Stromal cell of bone marrow (primary cell): ENCODE measurements around the gene KCNC2.

Experiments used
- DNase-seq: peaks from one replicate; pipeline ENCODE4 v3.0.0-alpha.2; 2012; ENCODE audit warnings: low read depth

The KCNC2 gene

DNA sequence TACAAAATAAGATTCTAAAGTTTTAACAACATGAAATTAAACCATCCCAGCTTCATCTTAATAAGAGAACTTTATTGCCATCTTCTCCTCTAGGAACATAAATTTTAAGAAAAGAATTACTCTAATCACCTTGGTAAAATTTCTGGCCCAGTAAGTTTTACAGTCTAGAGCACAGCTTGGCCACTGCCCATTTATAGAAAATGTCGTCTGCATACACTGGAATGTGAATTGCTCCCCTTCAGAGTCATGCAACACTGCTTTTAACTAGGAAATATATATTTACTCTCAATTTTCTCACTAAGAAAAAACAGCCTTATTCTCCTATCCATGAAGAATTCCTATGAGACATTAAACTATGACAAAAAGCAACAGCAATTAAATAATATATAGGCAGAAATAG, 48.2 kb downstream of the KCNC2 start:
- DNase-seq, result no peak

DNA sequence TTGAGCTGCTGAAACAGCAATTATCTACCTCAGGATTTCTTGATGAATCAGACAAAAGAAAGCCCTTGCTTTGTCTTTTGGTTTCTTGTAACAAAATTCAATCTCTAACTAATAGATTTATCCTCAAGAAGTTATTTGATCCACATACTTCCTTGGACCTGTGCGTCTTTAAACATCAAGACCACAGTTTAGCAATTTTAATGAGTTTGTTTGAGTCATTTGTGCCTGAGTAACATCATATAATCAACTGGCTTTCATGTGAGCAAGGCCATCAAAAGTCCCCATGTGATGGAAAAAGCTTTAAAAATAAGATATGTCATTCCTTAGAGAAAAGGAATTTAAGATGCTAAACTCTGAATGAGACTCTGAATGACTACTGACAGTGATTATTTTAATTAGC, 52.3 kb downstream of the KCNC2 start:
- no peak for DNase-seq

DNA sequence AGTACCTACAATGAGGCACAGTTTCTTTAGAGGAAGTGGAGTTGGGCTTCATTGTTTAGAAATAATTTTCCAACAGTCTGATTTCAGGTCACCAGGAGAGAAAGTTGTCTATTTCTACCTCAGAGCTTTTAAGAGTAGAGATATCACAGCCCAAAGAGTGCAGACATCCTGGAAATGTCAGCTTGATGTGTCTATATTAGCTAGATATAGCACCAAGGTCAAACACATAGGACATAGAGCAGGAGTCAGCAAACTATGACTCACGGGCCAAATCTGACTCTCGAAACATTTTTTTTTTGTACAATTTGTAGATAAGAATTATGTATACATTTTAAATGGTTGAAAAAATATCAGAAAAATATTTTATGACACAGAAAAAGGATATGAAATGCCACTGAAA, 53.7 kb downstream of the KCNC2 start:
- no peak for DNase-seq

DNA sequence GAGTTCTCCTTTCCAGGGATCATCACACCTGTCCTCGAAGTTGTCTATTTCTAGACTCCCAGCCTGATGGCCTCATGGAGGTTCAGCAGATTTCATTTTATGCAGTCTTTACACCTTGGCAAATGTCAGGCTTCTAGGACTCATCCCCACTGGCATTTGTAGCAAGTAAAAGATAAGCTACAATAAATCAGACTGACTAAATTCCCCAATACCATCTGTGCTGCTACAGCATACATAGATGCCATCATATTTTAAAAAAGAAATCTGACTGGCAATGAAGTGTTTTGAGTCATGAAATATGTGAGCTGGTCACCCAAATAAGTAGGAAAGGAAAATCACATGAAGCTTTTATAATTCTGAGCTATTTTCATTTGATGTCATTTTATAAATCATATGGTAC, 55.3 kb downstream of the KCNC2 start:
- DNase-seq, result no peak

DNA sequence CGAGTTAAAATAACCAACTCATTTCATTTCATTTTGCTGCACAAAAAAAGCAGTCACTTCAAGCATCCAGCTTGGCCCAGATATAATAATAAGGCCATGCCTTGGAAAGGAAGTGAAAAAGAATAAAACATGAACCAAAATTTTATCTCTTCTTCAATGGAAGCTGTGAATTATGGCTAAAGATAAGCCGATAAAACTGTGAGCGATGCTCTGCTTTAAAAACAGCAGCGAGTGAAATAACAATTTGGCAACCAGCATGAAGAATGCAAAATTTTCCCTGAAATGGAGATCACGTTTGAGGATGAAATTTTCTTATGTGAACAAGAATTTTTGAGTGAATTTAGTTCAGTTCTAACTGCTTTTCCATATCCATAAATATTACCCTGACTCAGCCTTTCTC, 70.4 kb downstream of the KCNC2 start:
- DNase-seq, result no peak

DNA sequence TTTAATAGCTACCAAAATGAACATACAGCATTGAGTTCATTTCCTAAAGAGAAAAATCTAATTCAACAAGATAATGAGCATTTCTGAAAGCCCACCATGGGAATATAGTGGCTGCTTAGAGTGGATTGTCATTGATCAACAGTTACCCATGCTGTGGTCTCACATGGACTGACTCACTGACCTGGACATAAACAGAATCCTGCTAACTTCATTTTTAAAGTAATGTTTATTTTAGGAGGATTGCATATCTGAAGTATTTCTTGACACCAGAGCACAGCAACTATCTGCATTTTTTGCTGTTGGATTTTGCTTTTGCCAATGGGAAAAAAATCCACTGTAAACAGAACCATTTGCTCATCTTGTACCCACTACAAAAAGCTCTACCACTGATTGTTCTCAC, 71.7 kb downstream of the KCNC2 start:
- DNase-seq, result no peak

DNA sequence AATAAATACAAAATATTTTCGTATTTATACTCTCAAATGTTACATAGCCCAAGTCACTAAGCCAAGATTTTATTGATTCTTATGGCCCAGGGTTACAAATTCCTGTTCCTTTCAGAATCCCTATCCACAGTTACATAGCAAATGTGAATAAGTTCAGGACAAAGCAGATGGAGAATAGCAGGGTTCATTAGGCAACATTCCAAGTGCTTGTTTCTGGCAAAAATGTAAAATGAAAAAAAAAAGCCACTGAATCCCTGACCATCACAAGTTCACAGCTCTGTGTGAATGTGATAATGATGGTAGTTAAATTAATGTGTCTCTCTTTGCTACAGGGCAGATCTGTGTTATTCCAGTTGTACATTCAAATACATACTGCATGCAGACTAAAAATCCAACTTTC, 74.6 kb downstream of the KCNC2 start:
- DNase-seq, result no peak

DNA sequence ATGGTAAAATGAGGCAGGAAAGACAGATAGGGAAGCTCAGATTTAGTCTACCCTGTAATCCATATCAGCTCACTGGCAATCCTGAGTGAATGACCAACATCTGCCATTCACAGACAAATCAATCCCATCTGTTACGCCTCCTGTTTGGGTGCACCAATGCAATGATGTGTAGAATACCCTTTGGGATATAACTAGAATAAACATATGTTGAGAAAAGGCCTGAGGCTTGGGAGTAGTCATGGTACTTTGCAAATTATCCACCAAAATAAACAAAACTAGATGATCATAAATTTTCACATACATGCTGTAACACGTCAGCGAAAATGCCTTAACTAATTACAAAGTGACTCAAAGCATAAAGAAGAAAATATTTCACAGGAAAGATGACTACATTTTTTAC, 78.8 kb downstream of the KCNC2 start:
- no peak for DNase-seq

DNA sequence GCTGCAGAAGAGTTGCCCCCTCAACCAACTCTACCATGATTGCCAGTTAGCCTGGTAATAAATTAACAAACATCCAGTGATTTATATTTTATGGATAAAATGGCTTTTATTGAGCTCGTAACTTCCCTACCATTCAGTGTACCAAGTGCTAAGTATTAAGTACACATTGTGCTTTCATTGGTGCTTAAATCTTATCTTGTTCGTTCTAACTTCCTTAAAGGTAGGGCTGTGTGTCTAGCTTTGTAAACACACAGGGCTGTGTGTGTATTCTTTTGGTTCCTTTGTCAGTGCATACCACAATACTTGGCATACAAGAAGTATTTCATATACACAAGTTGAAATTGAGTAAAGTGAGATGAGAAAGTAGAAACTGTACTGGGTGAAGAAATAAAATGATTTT, 80.4 kb downstream of the KCNC2 start:
- no peak for DNase-seq

DNA sequence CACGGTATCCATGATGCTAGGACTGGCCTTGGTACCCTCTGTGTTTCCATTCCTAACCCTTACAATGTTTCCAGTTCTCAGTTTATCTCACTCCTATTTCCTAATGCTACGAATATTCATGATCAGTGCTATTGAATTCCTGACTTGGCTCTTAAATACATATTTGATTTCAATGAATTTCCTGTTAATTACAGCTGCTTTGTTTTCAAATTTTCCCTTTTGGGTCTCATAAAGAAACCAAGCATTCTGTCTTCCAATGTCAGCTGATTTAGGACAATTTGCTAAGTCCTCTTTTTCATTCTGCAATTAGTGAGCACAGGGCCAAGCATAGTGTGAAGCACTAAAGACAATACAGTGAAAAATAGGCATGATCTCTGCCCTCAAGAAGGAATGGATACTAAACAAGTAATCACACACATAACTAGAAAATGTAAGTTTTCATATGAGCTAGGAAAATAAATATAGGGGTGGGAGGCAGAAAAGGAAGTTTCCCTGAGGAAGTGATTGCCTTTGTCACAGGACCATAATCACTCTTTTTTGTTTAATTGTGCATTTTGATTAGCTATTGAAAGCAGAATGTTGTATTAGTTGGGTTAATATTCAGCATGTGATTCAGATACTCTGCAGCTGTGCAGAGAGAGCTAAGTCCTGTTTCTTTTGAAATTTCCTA, 88.5 kb downstream of the KCNC2 start:
- DNase-seq, result no peak

DNA sequence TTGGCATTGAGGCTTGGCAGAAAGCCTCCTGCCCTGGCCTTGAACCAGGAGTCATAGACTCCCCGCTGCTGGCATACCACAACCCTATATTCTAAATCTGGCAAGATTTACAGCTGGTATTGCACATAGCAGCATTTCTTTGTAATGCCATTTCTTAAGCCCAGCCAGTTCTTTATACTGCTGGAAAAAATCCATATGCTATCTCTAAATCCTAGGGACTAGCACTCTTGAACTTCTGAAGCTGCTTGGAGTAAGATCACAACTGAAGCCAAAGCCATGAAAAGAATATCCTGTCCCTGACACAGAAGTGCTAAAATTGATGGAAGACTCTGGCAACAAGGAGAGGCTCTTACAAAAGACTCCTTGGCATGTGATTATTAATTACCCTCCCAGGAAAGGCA, 89.3 kb downstream of the KCNC2 start:
- DNase-seq, result peak; percentile 18

DNA sequence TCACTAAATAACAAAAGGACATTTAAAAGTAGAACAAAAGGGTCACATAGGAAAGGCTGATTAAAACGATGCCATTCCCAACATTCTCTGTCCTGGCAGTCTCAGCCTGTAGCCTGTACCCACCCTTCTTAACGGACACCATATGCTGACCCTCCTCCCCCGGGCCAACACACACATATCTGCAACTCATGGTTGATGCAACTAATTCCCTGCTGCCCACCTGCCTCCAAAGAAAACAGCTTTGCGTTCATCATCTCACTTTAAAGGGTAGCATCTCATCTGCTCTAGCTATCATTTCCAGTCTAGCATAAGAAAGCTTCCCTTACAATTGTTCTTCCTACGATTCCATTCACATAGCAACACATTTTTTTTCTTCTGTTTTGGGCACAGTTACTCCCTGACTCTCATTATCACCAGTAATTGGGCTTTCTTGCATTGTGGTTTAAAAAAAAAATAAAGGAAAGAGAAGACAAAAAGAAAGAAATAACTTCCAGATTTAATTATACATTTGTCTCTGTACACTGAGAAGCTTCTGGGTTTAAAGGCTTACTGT, 92.9 kb downstream of the KCNC2 start:
- no peak for DNase-seq

DNA sequence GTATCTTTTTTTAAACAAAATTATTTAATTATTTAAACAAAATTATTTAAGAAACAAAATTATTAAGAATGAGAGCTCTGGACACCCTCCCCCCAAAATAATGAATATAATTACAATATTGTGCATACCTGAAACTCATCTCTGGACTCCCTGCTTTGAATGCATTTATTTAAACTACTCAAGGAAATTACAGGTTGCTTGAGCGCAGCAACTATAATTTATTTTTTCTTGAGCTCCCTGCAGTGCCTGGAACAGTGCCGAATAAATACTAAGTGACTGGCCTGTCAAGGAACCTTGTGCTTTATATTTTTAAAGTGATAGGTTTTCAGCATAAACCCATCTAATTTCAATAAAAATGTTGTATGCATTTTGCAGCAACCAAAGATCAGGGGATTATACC, 93.9 kb downstream of the KCNC2 start:
- DNase-seq, result no peak

DNA sequence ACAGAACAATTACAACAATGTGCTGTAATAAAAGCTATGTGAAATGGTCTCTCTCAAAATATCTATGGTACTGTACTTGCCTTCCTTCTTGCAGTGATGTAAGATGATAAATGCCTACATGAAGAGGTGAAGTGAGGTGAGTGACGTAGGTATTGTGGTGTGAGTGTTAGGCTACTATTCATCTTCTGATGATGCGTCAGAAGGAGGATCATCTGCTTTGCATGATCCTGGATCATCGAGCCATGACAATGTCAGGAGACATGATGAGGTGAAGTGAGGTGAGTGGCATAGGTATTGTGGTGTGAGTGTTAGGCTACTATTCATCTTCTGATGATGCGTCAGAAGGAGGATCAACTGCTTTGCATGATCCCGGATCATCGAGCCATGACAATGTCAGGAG, 105.8 kb downstream of the KCNC2 start:
- DNase-seq, result no peak

DNA sequence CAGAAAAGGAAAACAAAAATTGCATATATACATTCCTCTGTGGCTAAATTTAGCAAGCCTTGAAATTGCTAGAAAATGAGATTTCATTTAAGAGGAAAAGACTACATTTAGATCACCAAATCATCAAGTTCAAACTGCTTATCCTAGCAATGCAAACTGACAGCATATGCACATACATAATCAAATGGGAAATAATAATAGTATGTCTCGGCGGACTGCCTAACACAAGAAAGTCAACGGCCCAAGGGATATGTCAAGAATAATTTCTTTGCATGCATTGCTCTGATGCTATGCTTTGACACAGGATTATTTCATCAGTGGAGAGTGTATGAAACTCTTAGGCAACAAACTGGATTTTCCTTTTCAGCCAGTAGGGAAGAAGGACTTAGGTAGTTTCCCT, 107.9 kb downstream of the KCNC2 start:
- DNase-seq, result no peak

DNA sequence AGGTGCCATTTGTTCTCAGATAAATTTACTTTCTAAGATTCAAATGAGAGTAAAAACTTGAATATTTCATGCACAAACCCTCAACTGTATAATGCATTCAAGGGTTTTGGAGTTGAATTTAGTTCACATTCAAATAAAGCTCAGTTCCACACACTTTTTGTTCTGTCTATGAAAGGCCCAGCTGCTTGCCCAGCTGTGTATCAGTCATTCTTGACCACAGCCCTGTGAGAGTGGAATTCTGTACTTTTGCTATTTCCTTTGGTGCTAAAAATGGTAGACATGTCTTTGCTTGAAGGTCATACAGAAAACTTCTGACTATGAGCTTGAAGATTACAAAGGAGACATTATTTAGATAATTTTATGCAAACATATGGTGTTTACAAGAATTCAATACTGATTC, 110.4 kb downstream of the KCNC2 start:
- DNase-seq, result no peak

DNA sequence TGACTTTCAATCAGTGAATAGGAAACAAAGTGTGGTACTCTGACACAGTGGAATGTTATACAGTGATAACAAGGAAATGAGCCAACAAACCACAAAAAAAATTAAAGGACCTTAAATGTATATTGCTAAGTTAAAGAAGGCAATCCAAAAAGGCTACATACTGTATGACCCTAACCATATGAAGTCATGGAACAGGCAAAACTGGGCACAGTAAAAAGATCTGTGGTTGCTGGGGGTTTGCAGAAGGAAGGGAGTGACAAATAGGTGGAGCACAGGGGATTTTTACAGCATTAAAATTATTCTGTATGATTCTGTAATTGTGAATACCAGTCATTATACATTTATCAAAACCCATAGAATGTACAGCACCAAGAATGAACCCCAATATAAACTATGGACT, 112.6 kb downstream of the KCNC2 start:
- no peak for DNase-seq

DNA sequence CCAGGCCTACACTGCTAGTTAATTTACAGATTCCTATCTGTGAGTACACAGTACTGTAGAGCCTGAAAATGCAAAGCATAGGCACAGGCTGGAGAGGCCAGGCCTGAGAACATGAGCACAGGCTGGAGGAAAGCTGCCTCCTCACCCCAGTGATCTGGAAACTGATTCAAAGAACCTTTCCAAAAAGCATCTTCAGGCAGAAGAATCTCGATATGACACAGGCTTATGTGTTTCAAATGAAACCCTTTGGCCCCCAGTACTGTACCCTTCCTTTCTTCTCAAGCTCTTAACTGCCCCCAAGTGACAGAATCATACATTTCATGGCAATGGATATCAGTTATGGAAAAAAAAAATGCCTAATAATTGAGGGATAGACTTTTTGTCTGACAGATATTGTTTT, 122.0 kb downstream of the KCNC2 start:
- no peak for DNase-seq

DNA sequence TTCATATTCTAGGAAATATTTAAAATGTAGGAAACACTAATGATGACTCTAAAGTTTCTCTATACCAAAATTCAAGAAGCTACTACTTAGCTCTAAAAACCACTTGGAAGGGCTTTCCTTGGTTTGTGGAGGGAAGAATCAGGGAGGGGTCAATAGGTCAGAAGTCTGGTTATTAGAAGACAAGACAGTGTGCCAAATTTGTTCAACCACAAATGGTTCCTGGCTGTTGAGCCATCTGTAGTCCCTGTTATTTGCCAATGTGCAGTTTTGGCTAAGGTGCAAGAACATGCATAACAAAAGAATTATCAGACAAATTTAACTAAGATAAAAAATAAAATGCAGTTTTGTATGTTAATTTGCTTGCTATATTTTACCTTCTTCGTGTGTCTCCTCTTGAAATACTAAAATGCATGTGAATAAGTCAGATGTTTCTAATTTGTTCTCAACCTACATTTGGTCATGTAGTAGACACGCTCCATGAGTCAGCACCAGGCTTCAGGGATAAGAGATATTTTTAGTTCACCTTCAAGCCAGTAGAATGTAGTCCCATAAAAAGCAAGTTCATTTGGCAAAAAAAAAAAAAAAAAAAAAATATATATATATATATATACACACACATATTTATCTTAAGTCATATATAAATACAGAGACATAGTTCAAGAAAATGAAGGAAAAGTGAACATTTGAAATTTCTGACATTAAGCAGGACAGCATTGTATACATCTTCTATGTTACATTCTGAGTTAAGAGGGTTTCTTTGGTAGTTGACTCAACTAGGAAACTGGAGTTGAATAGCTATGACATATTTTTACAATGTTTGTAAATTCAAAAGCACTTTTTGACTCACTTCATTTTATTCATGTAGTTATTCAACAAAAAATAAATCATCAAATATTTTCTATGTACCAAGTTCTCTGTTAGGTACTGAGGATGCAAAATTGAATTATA, 123.3 kb downstream of the KCNC2 start:
- DNase-seq, result peak; percentile 35

DNA sequence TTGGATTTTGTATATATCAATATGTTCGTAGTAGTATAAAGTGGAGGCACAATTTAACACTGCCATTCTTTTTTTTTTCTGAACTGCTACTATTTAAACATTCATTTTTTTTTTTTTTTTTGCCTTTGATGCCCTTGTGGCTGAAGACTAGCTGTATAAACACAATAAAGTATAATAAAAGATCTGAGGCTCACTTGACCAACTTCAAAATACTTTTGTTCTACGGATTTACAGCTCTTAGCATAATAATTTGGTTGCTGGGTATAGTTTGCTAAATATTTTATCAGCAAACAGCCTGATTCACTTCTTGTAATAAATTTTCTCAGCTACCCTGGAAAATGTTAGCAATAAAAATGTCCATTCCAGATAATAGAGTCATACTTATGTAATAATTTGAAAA, 128.3 kb downstream of the KCNC2 start:
- no peak for DNase-seq

DNA sequence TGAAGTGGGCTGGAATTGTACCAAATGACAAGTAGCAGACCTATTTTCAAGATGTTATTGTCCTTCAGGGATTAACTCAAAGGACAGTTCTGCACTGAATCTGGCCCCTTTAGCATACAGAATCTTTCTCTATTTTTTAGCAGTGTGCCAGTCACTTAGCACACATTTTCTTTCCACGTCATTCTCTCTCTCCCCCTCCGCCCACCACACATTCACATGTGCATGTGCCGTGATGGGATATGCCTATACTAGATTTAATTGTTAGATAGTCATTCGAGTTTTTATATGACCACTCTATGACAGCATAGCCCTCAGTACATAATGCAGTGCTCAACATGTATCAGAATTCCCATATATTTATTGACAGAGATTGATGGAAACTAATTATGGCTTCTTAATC, 129.1 kb downstream of the KCNC2 start:
- DNase-seq, result no peak

DNA sequence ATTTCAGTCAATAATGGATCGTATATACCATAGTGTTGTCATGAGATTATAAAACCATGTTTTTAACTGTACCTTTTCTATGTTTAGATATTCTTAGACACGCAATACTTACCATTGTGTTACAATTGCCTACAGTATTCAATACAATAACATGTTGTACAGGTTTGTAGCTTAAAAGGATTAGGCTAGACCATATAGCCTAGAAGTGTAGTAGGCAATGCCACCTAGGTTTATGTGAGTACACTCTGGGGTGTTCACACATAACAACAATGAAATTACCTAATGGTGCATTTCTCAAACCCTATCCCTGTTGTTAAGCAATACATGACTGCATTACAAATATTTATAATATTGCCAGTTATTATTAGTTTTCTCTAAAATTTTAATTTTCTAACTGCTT, 144.2 kb downstream of the KCNC2 start:
- DNase-seq, result no peak

DNA sequence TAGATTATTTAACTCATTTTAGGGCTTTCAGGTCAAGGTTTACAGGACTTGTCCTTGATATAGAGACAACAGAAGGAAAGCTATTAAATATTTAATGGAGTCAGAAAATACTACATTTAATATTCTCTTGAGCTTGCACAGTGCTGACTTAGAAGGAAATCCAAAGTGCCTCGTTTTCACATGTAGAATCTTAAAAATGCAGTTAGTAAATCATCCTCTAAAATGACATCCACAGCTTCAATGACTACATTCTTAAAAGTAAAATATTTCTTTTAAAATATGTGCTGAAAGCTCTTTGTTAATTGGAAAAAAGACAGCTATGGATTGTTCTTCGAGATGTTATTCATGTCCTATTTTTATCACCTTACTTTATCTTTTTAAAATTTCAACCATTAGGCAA, 146.9 kb downstream of the KCNC2 start:
- DNase-seq, result no peak
